ENCODE data around the gene HSPB9. TPM values are rescaled to one million over a fixed set of nuclear protein-coding genes. Genes with fewer than 3 reads are reported as not detected.

Gene HSPB9, protein sequence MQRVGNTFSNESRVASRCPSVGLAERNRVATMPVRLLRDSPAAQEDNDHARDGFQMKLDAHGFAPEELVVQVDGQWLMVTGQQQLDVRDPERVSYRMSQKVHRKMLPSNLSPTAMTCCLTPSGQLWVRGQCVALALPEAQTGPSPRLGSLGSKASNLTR
- total RNA-seq (under 1 TPM; 0.40 to 0.75 (median 0.58) TPM), polyA plus RNA-seq (1 to 10 TPM in 1 of 2 donors, under 1 TPM in 1; 0.85 to 1.6 TPM)

- H3K27ac ChIP-seq: peak within 1 kb of the TSS; percentile 65 to 83 (median 79)
- 35 to 43% methylated on average over 61 of the region's 61 CpGs for WGBS, 2 donors
- H3K4me1 ChIP-seq: peaks cover 9 to 11% (median 9%) of the 10 kb centered on the region in 3 donors
- DNase-seq: peak; percentile 87 to 96 (median 92)
- no peak for TF ChIP-seq CTCF (IDR thresholded peaks at IDR 0.05)
- peaks cover 0 to 10% (median 0%) of the 10 kb centered on the region in 3 donors for H3K36me3 ChIP-seq
- FAIRE-seq: no peak
- intact Hi-C loops (cut with DNase I): no loop called here
- H3K4me3 ChIP-seq: peak within 1 kb of the TSS in 3 of 4 donors; percentile 13 to 79 (median 36)
- H3K27me3 ChIP-seq: no peaks in the 10 kb centered on the region
- H3K9me3 ChIP-seq: no peaks in the 10 kb centered on the region
- ATAC-seq: peak; percentile 84 to 89 (median 87)
Observed at GRCh38 chr17:42122371-42123303, at the start of gene HSPB9. HSPB9 (plus strand) TSS chr17:42122804; CDS start chr17:42122851, 47 bp downstream.

DNA sequence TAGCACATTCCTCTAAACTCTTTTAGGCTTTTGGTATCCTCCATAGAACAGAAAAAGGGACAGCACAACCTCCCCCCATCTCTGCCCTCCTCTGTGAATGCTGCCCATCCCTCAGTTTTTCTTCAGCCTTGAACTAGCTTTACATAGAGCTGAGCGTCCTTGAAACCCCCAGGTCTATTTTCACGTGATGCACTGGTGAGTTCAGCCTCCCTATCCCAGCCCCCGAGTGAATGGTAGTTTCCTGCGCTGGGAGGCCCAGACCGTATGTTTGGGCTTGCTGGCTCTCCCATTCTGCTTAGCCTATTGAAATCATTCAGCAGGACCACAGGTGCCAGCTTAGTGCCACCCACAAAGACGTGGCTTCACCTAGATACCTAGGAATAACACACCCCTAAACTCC lies 46.8 kb upstream of the HSPB9 start:
- ATAC-seq (no peak), DNase-seq (no peak), FAIRE-seq (no peak)
- Histone ChIP-seq H3K9me3 (no peaks in the 10 kb centered on the region), H3K27me3 (no peaks in the 10 kb centered on the region), H3K36me3 (no peaks in the 10 kb centered on the region), H3K4me3 (no peak overlapping the region), H3K27ac (no peak overlapping the region), H3K4me1 (peaks cover 0 to 2% (median 0%) of the 10 kb centered on the region in 3 donors)
- no peak for TF ChIP-seq CTCF (IDR thresholded peaks at IDR 0.05)
- 58 to 60% methylated on average over 6 of the region's 6 CpGs for WGBS, 2 donors
- intact Hi-C loops (cut with DNase I): no loop called here

DNA sequence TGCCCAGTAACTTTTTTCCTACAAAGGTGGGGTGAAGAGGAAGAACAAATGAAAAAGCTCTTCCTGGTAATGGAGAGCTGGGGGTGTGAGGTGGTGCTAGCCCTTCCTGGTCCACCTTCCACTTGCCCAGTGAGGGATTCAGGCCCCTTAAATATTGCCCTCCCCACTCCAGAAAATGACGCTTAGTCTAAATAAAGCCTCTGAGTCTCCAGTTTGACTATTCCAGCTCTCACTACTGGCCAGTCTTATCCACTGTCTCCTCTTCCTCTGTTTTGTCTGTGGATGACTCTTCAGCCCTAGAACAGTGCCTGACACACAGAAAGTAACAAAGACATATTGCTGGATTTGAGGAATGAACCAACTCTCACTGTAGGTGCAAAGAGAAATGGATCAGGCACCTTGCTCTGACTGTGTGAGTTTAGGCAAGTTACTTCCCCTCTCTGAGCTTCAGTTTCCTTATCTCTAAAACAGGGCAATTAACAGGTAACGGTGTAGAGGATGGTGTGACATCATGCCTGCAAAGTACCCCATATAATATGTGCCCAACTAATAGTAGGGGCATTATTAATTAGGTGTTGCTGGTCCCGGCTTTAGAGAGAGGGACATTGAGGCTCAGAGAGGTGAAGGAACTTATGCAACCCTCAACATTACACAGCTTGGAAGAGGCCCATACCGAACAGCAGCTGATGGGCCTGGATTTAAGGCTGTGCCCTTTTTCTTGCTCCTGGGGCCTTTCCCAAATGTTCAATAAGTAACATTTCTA lies 45.6 kb upstream of the HSPB9 start:
- ATAC-seq: no peak
- H3K9me3 ChIP-seq: no peaks in the 10 kb centered on the region
- no peaks in the 10 kb centered on the region for H3K27me3 ChIP-seq
- H3K4me3 ChIP-seq: no peak overlapping the region
- DNase-seq: no peak
- intact Hi-C loops (cut with DNase I): no loop called here
- H3K27ac ChIP-seq: no peak overlapping the region
- no peak for FAIRE-seq
- WGBS, 2 donors: 76 to 78% methylated on average over 4 of the region's 4 CpGs
- no peaks in the 10 kb centered on the region for H3K36me3 ChIP-seq
- H3K4me1 ChIP-seq: peaks cover 0 to 2% (median 0%) of the 10 kb centered on the region in 3 donors
- no peak for TF ChIP-seq CTCF (IDR thresholded peaks at IDR 0.05)

DNA sequence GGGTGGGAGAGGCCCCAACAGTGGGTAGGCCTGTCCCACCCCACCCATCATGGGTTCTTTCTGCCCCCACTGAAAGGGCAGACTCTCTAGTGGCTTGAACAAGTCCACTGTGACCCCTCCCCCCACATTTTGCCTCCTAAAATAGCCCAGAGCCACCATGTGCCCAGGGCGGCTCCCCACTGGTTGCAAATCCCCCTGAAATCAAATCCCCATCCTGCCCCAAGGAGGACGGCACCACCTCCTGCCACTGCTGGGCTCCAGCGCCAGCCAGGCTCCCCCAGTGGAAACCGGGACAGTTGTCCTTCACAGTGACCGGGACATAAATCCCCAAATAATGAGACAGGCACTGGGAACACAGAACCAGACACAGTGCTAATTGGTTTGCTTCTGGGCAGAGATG lies 44.8 kb upstream of the HSPB9 start:
- FAIRE-seq (no peak), DNase-seq (no peak), ATAC-seq (no peak)
- Histone ChIP-seq H3K36me3 (no peaks in the 10 kb centered on the region), H3K9me3 (no peaks in the 10 kb centered on the region), H3K4me3 (no peak overlapping the region), H3K27me3 (no peaks in the 10 kb centered on the region), H3K4me1 (no peaks in the 10 kb centered on the region), H3K27ac (no peak overlapping the region)
- intact Hi-C loops (cut with DNase I): no loop called here
- WGBS, 2 donors: 80 to 81% methylated on average over 5 of the region's 5 CpGs
- no peak for TF ChIP-seq CTCF (IDR thresholded peaks at IDR 0.05)
